Lung (tissue), 12 donors: ENCODE results near the gene CREB5. TPM values are rescaled to one million over a fixed set of nuclear protein-coding genes. Genes with fewer than 3 reads are reported as not detected.

ENCODE experiments used
- ATAC-seq: fragments of 200-7000 bp; cut with Tn5 transposase; one replicate; pipeline ENCODE4 v1.9.1; 2020; ENCODE audit warnings: moderate number of reproducible peaks; ENCODE audit not compliant: insufficient read depth, low FRiP score
- DNase-seq, 3 donors: peaks; one replicate each; pipeline ENCODE4 v3.0.0-alpha.2; 2013 to 2017
- H3K27ac ChIP-seq, 2 donors: one replicate each; pipeline ENCODE4 v1.5.1; 2013; ENCODE audit warnings: mild to moderate bottlenecking in 2 of 2, moderate library complexity in 2 of 2, control low read depth in 1 of 2, inconsistent platforms in 1 of 2, low read depth in 1 of 2, low read length in 1 of 2
- H3K27me3 ChIP-seq, 3 donors: one replicate each; pipeline ENCODE4 v1.5.1; 2013; ENCODE audit warnings: low read length in 2 of 3; ENCODE audit not compliant: control insufficient read depth in 3 of 3, insufficient read depth in 3 of 3
- H3K36me3 ChIP-seq, 4 donors: one replicate each; pipeline ENCODE4 v1.5.1; 2013; ENCODE audit warnings: low read length in 4 of 4, mild to moderate bottlenecking in 1 of 4, moderate library complexity in 1 of 4; ENCODE audit not compliant: control insufficient read depth in 4 of 4, insufficient read depth in 4 of 4
- H3K4me1 ChIP-seq, 5 donors: one replicate each; pipeline ENCODE4 v1.5.1; 2013; ENCODE audit warnings: low read length in 5 of 5, mild to moderate bottlenecking in 2 of 5, moderate library complexity in 1 of 5; ENCODE audit not compliant: control insufficient read depth in 5 of 5, insufficient read depth in 5 of 5
- H3K4me3 ChIP-seq: one replicate; pipeline ENCODE4 v1.5.1; 2013; ENCODE audit warnings: mild to moderate bottlenecking, control low read depth, moderate library complexity
- H3K9ac ChIP-seq, 2 donors: one replicate each; pipeline ENCODE4 v1.5.1; 2013; ENCODE audit warnings: low read length in 2 of 2, control low read depth in 1 of 2; ENCODE audit not compliant: insufficient read depth in 1 of 2
- H3K9me3 ChIP-seq, 4 donors: one replicate each; pipeline ENCODE4 v1.5.1; 2013; ENCODE audit warnings: low read length in 3 of 4, mild to moderate bottlenecking in 1 of 4, moderate library complexity in 1 of 4; ENCODE audit not compliant: control insufficient read depth in 4 of 4, insufficient read depth in 3 of 4
- CTCF ChIP-seq: IDR thresholded peaks from 2 replicates; pipeline ENCODE4 v1.5.1; 2012; ENCODE audit warnings: mild to moderate bottlenecking; ENCODE audit errors: control extremely low read depth, extremely low read depth
- WGBS, 2 donors: extraction: QIAGEN DNeasy Blood & Tissue Kit; methylation state at CpG; one replicate each; pipeline ENCODE4 v1.1.7; 2013; 5-methylcytosine and 5-hydroxymethylcytosine counted together
- polyA plus RNA-seq, 2 donors: library from polyadenylated mRNA; stranded (reverse); fragments of 200-250 nt; gene quantifications; one replicate each; pipeline ENCODE4 v1.2.1, GENCODE V29; 2013
- total RNA-seq, 2 donors: library from RNA; depleted of rRNA in 1 of 2; stranded (reverse); fragments of >200 nt in 1 of 2; gene quantifications; one replicate each; pipeline ENCODE4 v1.2.1, GENCODE V29; 2014 to 2021
- donor health status: control.
- donor health status: control.
- donor health status: Bipolar disorder and iron deficiency.
- donor health status: healthy.
- donor health status: DM: yes; HTN: yes; CAD: no.

CREB5 gene
- total and polyA plus RNA-seq, 4 donors: 2.7 to 23.1 (median 9.6) TPM

GRCh38 chr7:28666154-28666553, 253.8 kb downstream of the CREB5 start:
- DNase-seq: no peak
- TF ChIP-seq CTCF: no peak
- peaks cover 0 to 5% (median 0%) of the 10 kb centered on the region in 5 donors for H3K4me1 ChIP-seq
- no peaks in the 10 kb centered on the region for H3K36me3 ChIP-seq
- H3K9ac ChIP-seq: no peak overlapping the region
- no peak overlapping the region for H3K4me3 ChIP-seq
- H3K9me3 ChIP-seq: no peaks in the 10 kb centered on the region
- WGBS, 2 donors: 97 to 100% methylated on average over 2 of the region's 2 CpGs
- no peak for ATAC-seq
- no peaks in the 10 kb centered on the region for H3K27me3 ChIP-seq
- H3K27ac ChIP-seq: no peak overlapping the region

- 79 to 86% methylated on average over 2 of the region's 2 CpGs for WGBS, 2 donors
- DNase-seq (no peak), ATAC-seq (no peak)
Observed at GRCh38 chr7:28668085-28668484, 255.8 kb downstream of the CREB5 start.

GRCh38 chr7:28669330-28669729, 257.0 kb downstream of the CREB5 start:
- no peaks in the 10 kb centered on the region for H3K27me3 ChIP-seq
- no peak for TF ChIP-seq CTCF
- H3K36me3 ChIP-seq: no peaks in the 10 kb centered on the region
- 29 to 45% methylated on average over 4 of the region's 4 CpGs for WGBS, 2 donors
- DNase-seq (no peak), ATAC-seq (no peak)
- H3K9ac ChIP-seq: no peak overlapping the region
- H3K4me1 ChIP-seq: peaks cover 0 to 10% (median 0%) of the 10 kb centered on the region in 5 donors
- H3K9me3 ChIP-seq: no peaks in the 10 kb centered on the region
- no peak overlapping the region for H3K27ac ChIP-seq
- H3K4me3 ChIP-seq: no peak overlapping the region

More at GRCh38 chr7:28668085-28668484, 255.8 kb downstream of the CREB5 start:
- H3K9me3 ChIP-seq: no peaks in the 10 kb centered on the region
- no peaks in the 10 kb centered on the region for H3K36me3 ChIP-seq
- peaks cover 0 to 10% (median 0%) of the 10 kb centered on the region in 5 donors for H3K4me1 ChIP-seq
- H3K27me3 ChIP-seq: no peaks in the 10 kb centered on the region
- H3K4me3 ChIP-seq: no peak overlapping the region
- H3K9ac ChIP-seq: no peak overlapping the region
- no peak overlapping the region for H3K27ac ChIP-seq
- no peak for TF ChIP-seq CTCF

GRCh38 chr7:28671526-28671925, 259.2 kb downstream of the CREB5 start:
- no peak overlapping the region for H3K9ac ChIP-seq
- H3K4me3 ChIP-seq: no peak overlapping the region
- whole genome bisulfite sequencing, 2 donors: 87 to 93% methylated on average over 4 of the region's 4 CpGs
- H3K9me3 ChIP-seq: no peaks in the 10 kb centered on the region
- no peaks in the 10 kb centered on the region for H3K27me3 ChIP-seq
- H3K36me3 ChIP-seq: no peaks in the 10 kb centered on the region
- peaks cover 0 to 10% (median 0%) of the 10 kb centered on the region in 5 donors for H3K4me1 ChIP-seq
- no peak for TF ChIP-seq CTCF
- H3K27ac ChIP-seq: no peak overlapping the region
- no peak for ATAC-seq
- DNase-seq: no peak
